Glutamatergic neuron (in vitro differentiated cells): Measurements from ENCODE around the gene KLF17. TPM values are rescaled to one million over a fixed set of nuclear protein-coding genes. Genes with fewer than 3 reads are reported as not detected.

Experiments used
- DNase-seq: peaks from one replicate; pipeline ENCODE4 v3.0.0; 2022
- H3K27ac Mint-ChIP-seq: one replicate; pipeline ENCODE4 v1.8.0; 2020; ENCODE audit warnings: mild to moderate bottlenecking, mixed read lengths, inconsistent platforms; ENCODE audit not compliant: unreplicated experiment
- H3K27me3 Mint-ChIP-seq: one replicate; pipeline ENCODE4 v1.8.0; 2020; ENCODE audit warnings: mild to moderate bottlenecking, moderate library complexity, mixed read lengths, inconsistent platforms; ENCODE audit not compliant: unreplicated experiment
- H3K36me3 Mint-ChIP-seq: one replicate; pipeline ENCODE4 v1.8.0; 2020; ENCODE audit warnings: mild to moderate bottlenecking, mixed read lengths, inconsistent platforms; ENCODE audit not compliant: unreplicated experiment
- H3K4me1 Mint-ChIP-seq: one replicate; pipeline ENCODE4 v1.8.0; 2020; ENCODE audit warnings: mild to moderate bottlenecking, low read depth, mixed read lengths, inconsistent platforms; ENCODE audit not compliant: unreplicated experiment
- H3K4me3 Mint-ChIP-seq: one replicate; pipeline ENCODE4 v1.8.0; 2020; ENCODE audit warnings: mild to moderate bottlenecking, mixed read lengths, inconsistent platforms; ENCODE audit not compliant: unreplicated experiment
- H3K9me3 Mint-ChIP-seq: one replicate; pipeline ENCODE4 v1.8.0; 2020; ENCODE audit warnings: mild to moderate bottlenecking, moderate library complexity, mixed read lengths, inconsistent platforms; ENCODE audit not compliant: unreplicated experiment
- CTCF ChIP-seq: fragments of 200-600 bp; sonication (generic); IDR thresholded peaks from one replicate; pipeline ENCODE4 v1.5.0; 2021; ENCODE audit not compliant: partially characterized antibody, unreplicated experiment
- total RNA-seq: library from RNA; stranded (reverse); fragmentation: NEBNext Ultra II Directional; extraction: Animal tissue kit (Norgen Biotek cat#: 25700); gene quantifications from one replicate; pipeline ENCODE4 v1.2.1, GENCODE V29; 2021; ENCODE audit not compliant: unreplicated experiment

Gene KLF17
- total RNA-seq, 1 donor from 2014 or later = 10.9 TPM

- peaks cover 14% of the 10 kb centered on the region for H3K36me3 Mint-ChIP-seq
- H3K4me3 Mint-ChIP-seq = no peak overlapping the region
- no peaks in the 10 kb centered on the region for H3K4me1 Mint-ChIP-seq
- TF ChIP-seq CTCF = no peak
- no peak for DNase-seq
- no peaks in the 10 kb centered on the region for H3K27me3 Mint-ChIP-seq
- peaks cover 10% of the 10 kb centered on the region for H3K9me3 Mint-ChIP-seq
- no peak overlapping the region for H3K27ac Mint-ChIP-seq
Measured at GRCh38 chr1:44094047-44094446, 24.6 kb upstream of the KLF17 start.

GRCh38 chr1:44100183-44100868 is 18.3 kb upstream of the KLF17 start:
- no peak for DNase-seq
- peaks cover 5% of the 10 kb centered on the region for H3K9me3 Mint-ChIP-seq
- no peaks in the 10 kb centered on the region for H3K27me3 Mint-ChIP-seq
- H3K36me3 Mint-ChIP-seq = peaks cover 14% of the 10 kb centered on the region
- no peak overlapping the region for H3K27ac Mint-ChIP-seq
- H3K4me3 Mint-ChIP-seq = no peak overlapping the region
- no peak for TF ChIP-seq CTCF
- no peaks in the 10 kb centered on the region for H3K4me1 Mint-ChIP-seq

DNA sequence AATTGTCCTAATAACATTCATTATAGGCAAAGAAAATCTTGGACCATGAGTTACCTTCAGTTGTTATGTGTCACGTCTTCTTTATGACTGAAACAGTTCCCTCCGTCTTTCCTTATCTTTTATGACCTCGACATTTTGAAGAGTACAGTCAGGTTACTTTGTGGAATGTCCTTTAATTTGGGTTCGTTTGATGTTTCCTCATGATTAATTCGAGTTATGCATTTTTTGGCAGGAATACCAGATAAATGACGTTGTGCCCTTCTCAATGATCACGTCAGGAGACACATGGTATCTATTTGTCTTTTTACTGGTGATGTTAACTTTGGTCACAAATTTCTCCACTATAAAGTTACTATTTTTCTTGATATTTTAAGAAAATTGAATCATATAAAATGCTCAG is 17.3 kb upstream of the KLF17 start:
- Mint-ChIP-seq H3K4me3 (no peak overlapping the region), H3K27ac (no peak overlapping the region), H3K4me1 (no peaks in the 10 kb centered on the region), H3K27me3 (peaks cover 3% of the 10 kb centered on the region), H3K9me3 (peaks cover 2% of the 10 kb centered on the region), H3K36me3 (peaks cover 14% of the 10 kb centered on the region)
- TF ChIP-seq CTCF = no peak
- no peak for DNase-seq

- no peak overlapping the region for H3K27ac Mint-ChIP-seq
- peaks cover 5% of the 10 kb centered on the region for H3K27me3 Mint-ChIP-seq
- H3K9me3 Mint-ChIP-seq = no peaks in the 10 kb centered on the region
- H3K4me1 Mint-ChIP-seq = no peaks in the 10 kb centered on the region
- peak; percentile 33 for DNase-seq
- no peak overlapping the region for H3K4me3 Mint-ChIP-seq
- H3K36me3 Mint-ChIP-seq = no peaks in the 10 kb centered on the region
- no peak for TF ChIP-seq CTCF
Measured at GRCh38 chr1:44103270-44104131, 15.1 kb upstream of the KLF17 start.

DNA sequence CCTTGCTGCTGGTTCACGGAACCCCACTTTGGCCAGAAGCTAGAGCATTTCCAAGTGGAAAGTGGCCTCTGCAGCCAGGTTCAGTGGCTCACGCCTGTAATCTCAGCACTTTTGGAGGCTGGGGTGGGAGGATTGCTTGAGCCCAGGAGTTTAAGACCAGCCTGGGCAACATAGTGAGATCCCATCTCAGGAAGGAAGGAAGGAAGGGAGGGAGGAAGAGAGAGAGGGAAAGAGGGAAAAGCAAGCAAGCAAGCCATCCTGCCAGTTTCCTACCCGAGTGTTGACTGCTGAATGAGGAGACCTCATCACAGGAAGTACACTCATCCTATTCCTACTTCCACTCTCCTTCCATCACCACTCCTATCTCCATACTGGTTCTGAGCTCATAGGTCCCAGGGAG is 12.8 kb upstream of the KLF17 start:
- Mint-ChIP-seq H3K4me1 (no peaks in the 10 kb centered on the region), H3K27me3 (peaks cover 5% of the 10 kb centered on the region), H3K4me3 (no peak overlapping the region), H3K27ac (no peak overlapping the region), H3K9me3 (no peaks in the 10 kb centered on the region), H3K36me3 (no peaks in the 10 kb centered on the region)
- DNase-seq = no peak
- TF ChIP-seq CTCF = no peak
